Stimulated activated CD4-positive, alpha-beta T cell treated with anti-CD3 and anti-CD28 coated beads, Interleukin-2, amount 100 ng/mL, for 4 hours (primary cell): ENCODE measurements around the gene FYB2.

Experiments used
- DNase-seq: peaks from one replicate; pipeline ENCODE4 v3.0.0-alpha.2; 2020; ENCODE audit warnings: low read depth

Gene FYB2

GRCh38 chr1:56712150-56712549 lies 107.1 kb downstream of the FYB2 start:
- DNase-seq = no peak

GRCh38 chr1:56710646-56711045 lies 108.6 kb downstream of the FYB2 start:
- no peak for DNase-seq

GRCh38 chr1:56709995-56710394 lies 109.2 kb downstream of the FYB2 start:
- no peak for DNase-seq

DNA sequence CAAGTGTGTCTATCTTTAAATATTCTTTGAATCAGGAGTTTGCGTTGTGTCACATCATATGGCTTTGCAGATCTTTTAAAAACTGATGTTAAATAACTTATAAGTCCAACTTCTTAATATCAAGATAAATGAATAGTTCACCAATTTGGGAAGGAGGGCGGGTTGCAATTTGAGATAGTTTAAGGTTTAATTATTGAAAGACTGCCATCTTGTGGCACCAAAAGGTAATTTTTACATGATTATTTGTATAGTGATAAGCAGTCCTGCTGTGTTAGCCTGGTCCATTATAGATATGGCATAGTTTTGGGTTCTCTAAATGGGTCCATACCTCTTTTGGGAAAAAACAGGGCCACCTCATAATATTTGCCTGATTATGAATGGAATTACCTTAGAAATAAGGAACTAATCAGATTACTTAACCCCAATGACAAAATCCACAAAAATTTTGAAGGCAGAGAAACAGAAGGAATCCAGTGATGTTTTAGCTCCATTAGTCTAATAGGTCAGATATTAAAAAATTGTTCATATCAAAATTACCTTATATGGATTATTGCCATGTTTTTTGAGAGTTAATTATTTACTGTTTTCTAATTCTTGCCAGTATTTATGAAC lies 109.8 kb downstream of the FYB2 start:
- DNase-seq = no peak

DNA sequence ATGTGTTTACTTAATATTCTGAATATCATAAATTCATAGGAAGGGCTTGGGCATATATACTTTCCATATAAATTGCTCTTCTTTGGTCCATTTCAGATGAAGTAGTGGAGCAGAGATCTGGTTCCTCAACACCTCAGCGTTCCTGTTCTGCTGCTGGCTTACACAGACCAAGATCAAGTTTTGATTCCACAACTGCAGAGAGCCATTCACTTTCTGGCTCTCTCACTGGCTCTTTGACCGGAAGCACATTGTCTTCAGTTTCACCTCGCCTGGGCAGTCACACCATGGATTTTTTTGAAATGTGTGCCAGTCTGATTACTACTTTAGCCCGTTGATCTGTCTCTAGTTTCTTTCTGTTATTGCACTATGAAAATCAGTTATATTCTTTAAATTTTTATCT lies 111.8 kb downstream of the FYB2 start:
- DNase-seq = no peak

DNA sequence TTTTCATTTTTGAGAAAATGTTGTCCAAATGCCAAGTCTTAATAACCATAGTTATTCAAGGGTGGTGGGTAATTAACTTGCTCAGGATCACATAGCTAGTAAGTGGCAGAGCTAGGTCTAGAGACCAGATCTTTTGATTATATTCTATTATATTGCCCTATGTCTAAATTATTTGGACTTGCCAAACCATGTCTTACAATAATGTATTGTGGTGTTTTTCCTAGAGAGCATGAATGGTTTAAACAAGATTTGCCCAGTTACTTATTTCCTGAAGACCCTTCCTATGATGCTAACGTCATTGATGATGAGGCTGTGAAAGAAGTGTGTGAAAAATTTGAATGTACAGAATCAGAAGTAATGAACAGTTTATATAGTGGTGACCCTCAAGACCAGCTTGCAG lies 115.5 kb downstream of the FYB2 start:
- no peak for DNase-seq

DNA sequence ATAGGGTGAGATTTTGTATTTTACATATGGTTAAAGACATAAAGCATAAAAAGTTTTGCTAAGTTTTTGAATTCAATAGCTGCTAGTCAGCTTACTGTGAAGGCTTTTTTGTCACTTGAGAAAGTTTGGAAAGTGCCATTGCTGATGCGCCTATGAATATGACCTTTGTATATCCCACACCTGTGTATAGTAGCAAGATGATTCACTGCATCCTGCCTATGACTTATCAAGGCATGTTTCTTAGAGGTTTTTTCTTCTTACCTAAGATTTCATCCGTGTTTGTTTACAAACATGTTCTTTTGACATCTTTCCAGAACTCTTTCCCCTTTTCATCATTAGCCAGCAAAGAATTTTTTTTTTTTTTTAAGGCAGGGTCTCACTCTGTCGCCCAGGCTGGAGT lies 122.5 kb downstream of the FYB2 start:
- DNase-seq = no peak

GRCh38 chr1:56688522-56689026 lies 130.6 kb downstream of the FYB2 start:
- DNase-seq = no peak

- no peak for DNase-seq
Measured at GRCh38 chr1:56686169-56686568, 133.0 kb downstream of the FYB2 start.

GRCh38 chr1:56683569-56683968 lies 135.6 kb downstream of the FYB2 start:
- no peak for DNase-seq

- no peak for DNase-seq
Measured at GRCh38 chr1:56676571-56677035, 142.6 kb downstream of the FYB2 start.

- DNase-seq = no peak
Measured at GRCh38 chr1:56675763-56676162, 143.4 kb downstream of the FYB2 start.

- no peak for DNase-seq
Measured at GRCh38 chr1:56672579-56672978, 146.6 kb downstream of the FYB2 start.

GRCh38 chr1:56671542-56671941 lies 147.7 kb downstream of the FYB2 start:
- no peak for DNase-seq

GRCh38 chr1:56671085-56671484 lies 148.1 kb downstream of the FYB2 start:
- DNase-seq = no peak

DNA sequence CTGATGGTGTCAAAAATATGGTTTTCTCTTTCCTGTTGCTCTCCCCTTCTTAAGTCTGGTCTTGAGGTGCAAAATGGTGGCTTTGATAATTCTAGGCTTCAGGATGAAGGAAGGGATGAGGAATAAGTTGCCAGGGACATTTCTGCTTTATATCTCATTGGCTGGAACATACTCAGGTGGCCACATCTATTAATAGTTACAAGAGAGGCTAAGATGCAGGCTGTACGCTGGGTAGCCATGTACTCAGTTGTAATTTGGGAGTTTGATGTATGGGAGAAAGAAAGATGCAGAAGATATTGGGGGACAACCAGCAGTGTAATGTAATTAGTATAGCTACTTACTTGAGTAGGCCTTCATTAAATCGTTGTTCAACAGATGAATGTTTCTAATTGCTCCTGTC lies 148.9 kb downstream of the FYB2 start:
- no peak for DNase-seq
